Choroid plexus epithelial cell (primary cell): Measurements from ENCODE around the gene PACC1.

Experiments
- DNase-seq: peaks from one replicate; pipeline ENCODE4 v3.0.0-alpha.2; 2010; ENCODE audit warnings: low read depth
- H3K4me3 ChIP-seq: 2 replicates; pipeline ENCODE4 v1.5.1; 2011; ENCODE audit warnings: low read depth, mild to moderate bottlenecking, control low read depth, low read length, moderate library complexity
- TF ChIP-seq, protein P1 (sequence below): conservative IDR thresholded peaks from 2 replicates; pipeline ENCODE4 v1.5.1; 2011; ENCODE audit warnings: low read depth, mild to moderate bottlenecking, control low read depth, inconsistent platforms, low read length, moderate library complexity

Gene PACC1

DNA sequence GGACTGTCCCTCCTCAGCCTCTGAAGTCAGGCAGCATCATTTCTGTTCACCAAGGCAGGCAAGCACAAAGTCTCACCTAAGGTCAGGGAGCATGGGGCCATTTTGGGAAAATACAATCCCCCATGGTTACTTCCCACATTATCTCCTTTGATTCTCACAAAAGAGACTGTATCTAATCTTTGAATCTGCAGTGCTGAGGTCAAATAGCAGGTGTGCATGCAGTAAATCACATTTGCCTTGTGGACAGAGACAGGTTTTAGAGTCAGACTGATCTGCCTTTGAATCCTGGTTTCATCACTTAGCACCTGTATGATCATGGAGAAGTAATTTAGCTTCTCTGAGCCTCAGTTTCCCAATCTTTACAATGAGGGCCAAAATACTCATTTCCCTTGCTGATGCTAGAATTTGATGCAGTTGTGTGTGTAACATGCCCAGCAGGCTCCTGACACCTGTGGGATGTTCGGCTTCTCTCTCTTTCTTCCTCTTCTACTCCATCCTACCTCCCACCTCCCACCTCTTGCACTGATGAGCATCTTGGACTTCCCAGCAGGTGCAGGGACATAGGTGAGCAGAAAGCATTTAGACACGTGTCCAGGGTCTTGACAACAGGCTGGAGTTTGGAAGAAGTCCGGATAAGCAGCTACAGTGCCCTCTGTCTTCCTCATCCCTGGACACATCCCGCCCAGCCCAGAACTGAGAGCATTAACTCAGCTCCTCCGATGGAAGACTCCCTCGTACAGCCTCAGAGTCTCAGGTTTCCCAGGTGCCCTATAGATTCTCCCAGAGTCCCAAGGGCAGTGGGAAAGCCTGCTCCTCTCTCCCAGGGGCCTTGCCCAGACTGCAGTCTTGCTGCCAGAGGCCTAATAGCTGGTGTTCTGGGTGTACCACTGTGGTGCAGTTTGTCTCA, 37.0 kb upstream of the PACC1 start:
- TF ChIP-seq, protein P1, sequence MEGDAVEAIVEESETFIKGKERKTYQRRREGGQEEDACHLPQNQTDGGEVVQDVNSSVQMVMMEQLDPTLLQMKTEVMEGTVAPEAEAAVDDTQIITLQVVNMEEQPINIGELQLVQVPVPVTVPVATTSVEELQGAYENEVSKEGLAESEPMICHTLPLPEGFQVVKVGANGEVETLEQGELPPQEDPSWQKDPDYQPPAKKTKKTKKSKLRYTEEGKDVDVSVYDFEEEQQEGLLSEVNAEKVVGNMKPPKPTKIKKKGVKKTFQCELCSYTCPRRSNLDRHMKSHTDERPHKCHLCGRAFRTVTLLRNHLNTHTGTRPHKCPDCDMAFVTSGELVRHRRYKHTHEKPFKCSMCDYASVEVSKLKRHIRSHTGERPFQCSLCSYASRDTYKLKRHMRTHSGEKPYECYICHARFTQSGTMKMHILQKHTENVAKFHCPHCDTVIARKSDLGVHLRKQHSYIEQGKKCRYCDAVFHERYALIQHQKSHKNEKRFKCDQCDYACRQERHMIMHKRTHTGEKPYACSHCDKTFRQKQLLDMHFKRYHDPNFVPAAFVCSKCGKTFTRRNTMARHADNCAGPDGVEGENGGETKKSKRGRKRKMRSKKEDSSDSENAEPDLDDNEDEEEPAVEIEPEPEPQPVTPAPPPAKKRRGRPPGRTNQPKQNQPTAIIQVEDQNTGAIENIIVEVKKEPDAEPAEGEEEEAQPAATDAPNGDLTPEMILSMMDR: no peak
- H3K4me3 ChIP-seq: no peak overlapping the region
- no peak for DNase-seq

DNA sequence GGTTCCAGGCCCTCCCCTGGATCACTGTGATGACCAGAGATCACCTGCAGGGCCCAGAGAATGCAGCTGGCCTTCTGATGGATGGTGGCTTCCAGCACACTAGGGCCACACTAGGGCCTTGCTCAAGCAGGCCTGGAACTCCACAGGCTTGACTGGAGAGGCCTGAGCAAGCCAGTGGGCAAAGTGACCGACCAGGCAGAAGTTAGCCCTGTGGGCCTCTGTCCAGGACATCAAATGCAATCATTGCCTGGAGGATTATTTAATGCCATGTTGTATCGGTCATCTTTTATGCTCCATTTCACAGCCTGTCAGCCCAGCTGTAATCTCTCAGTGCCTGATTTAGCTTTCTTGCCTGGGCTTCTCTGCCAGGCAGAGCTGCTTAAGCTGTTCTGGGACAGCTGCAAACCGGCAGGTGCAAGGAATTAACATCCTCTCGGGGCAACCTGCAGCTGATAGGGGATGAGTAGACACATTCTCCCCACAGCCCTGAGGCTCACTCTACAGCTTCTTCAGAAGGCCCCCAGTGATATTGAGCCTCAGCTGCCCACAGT, 35.7 kb upstream of the PACC1 start:
- H3K4me3 ChIP-seq: no peak overlapping the region
- TF ChIP-seq, protein P1: no peak
- DNase-seq: no peak

DNA sequence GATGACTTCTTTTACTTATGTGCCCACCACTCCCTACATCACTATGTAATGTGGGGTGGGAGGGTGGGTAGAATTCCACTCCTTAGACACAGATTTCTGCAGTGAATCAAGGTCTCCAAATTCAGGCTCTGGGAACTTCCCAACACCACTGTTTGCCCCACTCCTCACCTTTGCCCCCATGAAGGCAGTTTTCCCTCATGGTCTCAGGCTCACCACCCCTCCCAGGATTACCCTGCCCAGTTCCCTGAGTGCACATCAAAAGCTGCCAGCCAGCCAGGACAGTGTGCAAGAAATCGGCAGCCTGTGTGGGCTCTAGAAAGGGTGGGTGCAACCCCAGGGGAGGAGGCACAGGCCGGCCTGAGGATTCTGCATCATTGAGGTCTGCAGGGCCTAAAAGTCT, 32.8 kb upstream of the PACC1 start:
- TF ChIP-seq, protein P1: no peak
- DNase-seq: no peak
- H3K4me3 ChIP-seq: no peak overlapping the region

DNA sequence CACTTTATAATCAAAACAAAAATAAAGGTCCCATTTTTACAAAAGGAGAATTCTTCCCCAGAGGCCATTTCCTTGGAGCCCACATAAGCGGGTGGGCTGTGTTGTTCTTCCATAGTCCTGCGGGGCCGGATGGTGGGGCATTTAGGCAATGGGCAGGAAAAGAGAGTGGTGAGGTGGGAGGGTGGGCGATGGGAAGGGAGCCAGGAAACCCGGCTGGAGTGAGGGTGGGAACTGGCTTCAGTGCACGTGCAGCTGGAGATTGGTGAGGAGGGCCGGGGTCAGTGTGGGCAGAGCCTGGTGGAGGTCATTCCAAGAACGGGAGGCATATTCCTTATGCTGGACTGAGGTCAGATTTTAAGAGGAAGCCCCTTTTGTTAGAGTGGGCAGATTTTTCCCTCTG, 31.6 kb upstream of the PACC1 start:
- no peak for DNase-seq
- TF ChIP-seq, protein P1: no peak
- H3K4me3 ChIP-seq: no peak overlapping the region

DNA sequence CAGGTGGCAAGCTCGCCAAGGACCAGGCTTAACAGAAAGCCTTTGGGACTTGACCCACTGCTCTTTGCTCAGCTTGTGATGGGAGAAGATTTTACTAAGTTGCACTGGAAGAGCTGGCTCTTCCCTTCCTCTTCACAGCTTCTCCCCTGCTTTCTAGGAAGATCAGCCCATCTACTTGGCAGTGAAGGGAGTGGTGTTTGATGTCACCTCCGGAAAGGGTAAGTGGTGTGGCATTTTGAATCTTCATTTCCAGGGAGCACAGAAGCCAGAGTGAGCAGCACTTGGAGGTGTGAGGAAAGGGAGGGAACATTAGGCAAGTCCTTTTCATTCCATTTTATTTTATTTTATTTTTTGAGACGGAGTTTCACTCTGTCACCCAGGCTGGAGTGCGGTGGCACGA, 27.7 kb upstream of the PACC1 start:
- TF ChIP-seq, protein P1: no peak
- H3K4me3 ChIP-seq: no peak overlapping the region
- no peak for DNase-seq

DNA sequence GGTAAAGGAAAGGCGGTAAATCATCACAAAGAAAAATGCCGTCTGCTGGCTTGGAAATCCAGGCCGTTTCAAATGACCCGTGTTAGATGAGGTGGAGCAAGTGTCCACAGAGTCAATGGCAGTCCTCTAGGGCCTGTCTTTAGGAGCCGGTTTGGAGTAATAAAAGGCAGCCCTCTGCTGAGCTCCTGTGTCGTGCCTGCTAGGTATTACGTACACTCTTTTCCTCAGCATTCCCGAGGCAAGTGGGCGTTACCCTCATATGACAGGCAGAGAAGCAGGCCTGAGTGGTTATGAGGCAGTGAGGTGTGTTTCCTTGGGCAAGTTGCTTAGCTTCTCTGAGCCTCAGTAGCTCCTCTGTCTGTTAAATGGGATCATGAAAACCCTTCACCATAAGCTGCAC, 25.7 kb upstream of the PACC1 start:
- no peak overlapping the region for H3K4me3 ChIP-seq
- no peak for DNase-seq
- TF ChIP-seq, protein P1: no peak

DNA sequence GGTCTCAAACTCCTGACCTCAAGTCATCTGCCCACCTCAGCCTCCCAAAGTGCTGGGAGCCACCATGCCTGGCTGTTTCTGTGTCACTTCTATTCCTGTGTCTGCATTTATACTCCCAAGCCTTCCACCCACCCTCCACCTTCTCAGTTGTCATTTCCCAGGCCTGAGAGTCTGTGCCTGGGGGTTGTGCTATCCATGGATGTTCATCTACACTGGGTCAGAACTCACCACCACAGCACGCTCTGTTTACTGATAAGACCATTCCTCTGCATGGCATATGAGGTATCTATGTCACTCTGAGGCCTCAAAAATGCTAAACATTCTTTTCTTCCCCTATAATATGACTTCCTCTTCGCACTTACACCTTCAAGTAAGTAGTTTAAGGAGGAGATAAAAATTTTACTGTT, 24.1 kb upstream of the PACC1 start:
- H3K4me3 ChIP-seq: no peak overlapping the region
- DNase-seq: peak; percentile 24
- TF ChIP-seq, protein P1: no peak
